ENCODE results near the gene RNF13. TPM values are rescaled to one million over a fixed set of nuclear protein-coding genes. Genes with fewer than 3 reads are reported as not detected.

The RNF13 gene
- total RNA-seq, 3 donors from 2014 or later = 95.0 to 142 (median 114) TPM

GRCh38 chr3:149917124-149917667 lies 104.2 kb downstream of the RNF13 start:
- H3K9me3 ChIP-seq = no peaks in the 10 kb centered on the region
- TF ChIP-seq, protein P1, sequence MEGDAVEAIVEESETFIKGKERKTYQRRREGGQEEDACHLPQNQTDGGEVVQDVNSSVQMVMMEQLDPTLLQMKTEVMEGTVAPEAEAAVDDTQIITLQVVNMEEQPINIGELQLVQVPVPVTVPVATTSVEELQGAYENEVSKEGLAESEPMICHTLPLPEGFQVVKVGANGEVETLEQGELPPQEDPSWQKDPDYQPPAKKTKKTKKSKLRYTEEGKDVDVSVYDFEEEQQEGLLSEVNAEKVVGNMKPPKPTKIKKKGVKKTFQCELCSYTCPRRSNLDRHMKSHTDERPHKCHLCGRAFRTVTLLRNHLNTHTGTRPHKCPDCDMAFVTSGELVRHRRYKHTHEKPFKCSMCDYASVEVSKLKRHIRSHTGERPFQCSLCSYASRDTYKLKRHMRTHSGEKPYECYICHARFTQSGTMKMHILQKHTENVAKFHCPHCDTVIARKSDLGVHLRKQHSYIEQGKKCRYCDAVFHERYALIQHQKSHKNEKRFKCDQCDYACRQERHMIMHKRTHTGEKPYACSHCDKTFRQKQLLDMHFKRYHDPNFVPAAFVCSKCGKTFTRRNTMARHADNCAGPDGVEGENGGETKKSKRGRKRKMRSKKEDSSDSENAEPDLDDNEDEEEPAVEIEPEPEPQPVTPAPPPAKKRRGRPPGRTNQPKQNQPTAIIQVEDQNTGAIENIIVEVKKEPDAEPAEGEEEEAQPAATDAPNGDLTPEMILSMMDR (IDR thresholded peaks at IDR 0.05) = no peak
- TF ChIP-seq POLR2AphosphoS5 (IDR thresholded peaks at IDR 0.05) (no peak), POLR2A (IDR thresholded peaks at IDR 0.05) (no peak)
- DNase-seq (ENCODE audit: low spot score in 2 of 2) = no peak
- intact Hi-C loops (cut with DNase I; ENCODE audit: low total_unique reads) = no loop called here
- no peaks in the 10 kb centered on the region for H3K4me1 ChIP-seq
- H3K27me3 ChIP-seq = no peaks in the 10 kb centered on the region
- H3K27ac ChIP-seq = no peak overlapping the region
- H3K4me3 ChIP-seq = no peak overlapping the region
- no peaks in the 10 kb centered on the region for H3K36me3 ChIP-seq

GRCh38 chr3:149919509-149919908 lies 106.5 kb downstream of the RNF13 start:
- Histone ChIP-seq H3K27ac (no peak overlapping the region), H3K4me1 (no peaks in the 10 kb centered on the region), H3K9me3 (no peaks in the 10 kb centered on the region), H3K27me3 (no peaks in the 10 kb centered on the region), H3K36me3 (no peaks in the 10 kb centered on the region), H3K4me3 (no peak overlapping the region)
- DNase-seq (ENCODE audit: low spot score in 2 of 2) = no peak
- intact Hi-C loops (cut with DNase I; ENCODE audit: low total_unique reads) = no loop called here
- TF ChIP-seq POLR2AphosphoS5 (IDR thresholded peaks at IDR 0.05) (no peak), POLR2A (IDR thresholded peaks at IDR 0.05) (no peak)
- TF ChIP-seq, protein P1 (IDR thresholded peaks at IDR 0.05) = no peak

GRCh38 chr3:149920119-149920518 lies 107.1 kb downstream of the RNF13 start:
- TF ChIP-seq, protein P1 (IDR thresholded peaks at IDR 0.05) = no peak
- no peak for TF ChIP-seq POLR2A (IDR thresholded peaks at IDR 0.05)
- TF ChIP-seq POLR2AphosphoS5 (IDR thresholded peaks at IDR 0.05) = no peak
- DNase-seq (ENCODE audit: low spot score in 2 of 2) = no peak
- H3K9me3 ChIP-seq = no peaks in the 10 kb centered on the region
- intact Hi-C loops (cut with DNase I; ENCODE audit: low total_unique reads) = no loop called here
- H3K4me3 ChIP-seq = no peak overlapping the region
- H3K4me1 ChIP-seq = no peaks in the 10 kb centered on the region
- H3K27ac ChIP-seq = no peak overlapping the region
- no peaks in the 10 kb centered on the region for H3K27me3 ChIP-seq
- no peaks in the 10 kb centered on the region for H3K36me3 ChIP-seq

DNA sequence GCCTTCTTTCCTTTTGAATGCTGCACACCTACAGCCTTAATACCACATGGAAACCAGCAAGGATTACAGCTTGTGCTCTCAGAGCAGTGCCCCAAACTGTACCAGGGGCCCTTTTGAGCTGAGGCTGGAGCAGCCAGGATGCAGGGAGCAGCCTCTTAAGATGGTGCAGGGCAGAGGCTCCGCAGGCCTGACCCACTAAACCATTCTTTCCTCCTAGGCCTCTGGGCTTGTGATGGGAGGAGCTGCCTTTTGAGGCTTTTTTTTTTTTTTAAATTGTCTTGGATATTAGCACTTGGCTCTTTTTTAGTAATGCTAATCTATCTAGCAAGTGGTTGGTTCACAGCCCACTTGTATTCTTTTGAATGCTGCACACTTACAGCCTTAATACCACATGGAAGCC lies 120.0 kb downstream of the RNF13 start:
- Histone ChIP-seq H3K9me3 (peaks cover 0 to 6% of the 10 kb centered on the region in 2 donors), H3K4me3 (no peak overlapping the region), H3K36me3 (no peaks in the 10 kb centered on the region), H3K4me1 (no peaks in the 10 kb centered on the region), H3K27me3 (no peaks in the 10 kb centered on the region), H3K27ac (no peak overlapping the region)
- no peak for DNase-seq (ENCODE audit: low spot score in 2 of 2)
- intact Hi-C loops (cut with DNase I; ENCODE audit: low total_unique reads) = no loop called here
- TF ChIP-seq POLR2AphosphoS5 (IDR thresholded peaks at IDR 0.05) (no peak), POLR2A (IDR thresholded peaks at IDR 0.05) (no peak)
- TF ChIP-seq, protein P1 (IDR thresholded peaks at IDR 0.05) = no peak

DNA sequence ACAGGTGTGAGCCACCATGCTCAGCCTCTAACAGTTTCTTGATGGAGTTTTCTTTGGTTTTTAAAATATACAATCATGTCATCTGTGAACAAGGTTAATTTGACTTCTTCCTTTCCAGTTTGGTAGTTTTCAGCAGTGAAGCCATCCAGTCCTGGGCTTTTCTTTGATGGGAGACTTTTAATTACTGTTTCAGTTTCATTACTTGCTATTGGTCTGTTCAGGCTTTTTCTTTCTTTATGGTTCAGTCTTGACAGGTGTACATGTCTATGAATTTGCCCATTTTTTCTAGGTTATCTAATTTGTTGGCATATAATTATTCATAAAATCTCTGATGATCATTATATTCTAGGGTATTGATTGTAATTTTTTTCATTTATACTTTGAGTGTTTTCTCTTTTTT lies 120.8 kb downstream of the RNF13 start:
- no peak for TF ChIP-seq POLR2AphosphoS5 (IDR thresholded peaks at IDR 0.05)
- no peak for TF ChIP-seq POLR2A (IDR thresholded peaks at IDR 0.05)
- TF ChIP-seq, protein P1 (IDR thresholded peaks at IDR 0.05) = no peak
- H3K4me1 ChIP-seq = no peaks in the 10 kb centered on the region
- DNase-seq (ENCODE audit: low spot score in 2 of 2) = no peak
- H3K4me3 ChIP-seq = no peak overlapping the region
- peaks cover 0 to 6% of the 10 kb centered on the region in 2 donors for H3K9me3 ChIP-seq
- no peak overlapping the region for H3K27ac ChIP-seq
- intact Hi-C loops (cut with DNase I; ENCODE audit: low total_unique reads) = no loop called here
- no peaks in the 10 kb centered on the region for H3K27me3 ChIP-seq
- H3K36me3 ChIP-seq = no peaks in the 10 kb centered on the region

Data from breast epithelium (tissue), 4 donors.